Stomach (tissue), 4 donors: ENCODE data around the gene RTN4.

ENCODE experiments used
- CTCF ChIP-seq, 7 experiments: fragments of 450-650 bp in 4 of 7; fragments of 200-600 bp in 3 of 7; sonication (generic) in 3 of 7; IDR thresholded peaks; one replicate each; pipeline ENCODE4 v1.5.1; 2016 to 2019; ENCODE audit warnings: antibody characterized with exemption in 7 of 7, control low read depth in 2 of 7, mild to moderate bottlenecking in 1 of 7
- EP300 ChIP-seq: sonication (generic); formaldehyde crosslinking; IDR thresholded peaks from one replicate; pipeline ENCODE4 v1.6.1; 2017; ENCODE audit warnings: antibody characterized with exemption

DNA sequence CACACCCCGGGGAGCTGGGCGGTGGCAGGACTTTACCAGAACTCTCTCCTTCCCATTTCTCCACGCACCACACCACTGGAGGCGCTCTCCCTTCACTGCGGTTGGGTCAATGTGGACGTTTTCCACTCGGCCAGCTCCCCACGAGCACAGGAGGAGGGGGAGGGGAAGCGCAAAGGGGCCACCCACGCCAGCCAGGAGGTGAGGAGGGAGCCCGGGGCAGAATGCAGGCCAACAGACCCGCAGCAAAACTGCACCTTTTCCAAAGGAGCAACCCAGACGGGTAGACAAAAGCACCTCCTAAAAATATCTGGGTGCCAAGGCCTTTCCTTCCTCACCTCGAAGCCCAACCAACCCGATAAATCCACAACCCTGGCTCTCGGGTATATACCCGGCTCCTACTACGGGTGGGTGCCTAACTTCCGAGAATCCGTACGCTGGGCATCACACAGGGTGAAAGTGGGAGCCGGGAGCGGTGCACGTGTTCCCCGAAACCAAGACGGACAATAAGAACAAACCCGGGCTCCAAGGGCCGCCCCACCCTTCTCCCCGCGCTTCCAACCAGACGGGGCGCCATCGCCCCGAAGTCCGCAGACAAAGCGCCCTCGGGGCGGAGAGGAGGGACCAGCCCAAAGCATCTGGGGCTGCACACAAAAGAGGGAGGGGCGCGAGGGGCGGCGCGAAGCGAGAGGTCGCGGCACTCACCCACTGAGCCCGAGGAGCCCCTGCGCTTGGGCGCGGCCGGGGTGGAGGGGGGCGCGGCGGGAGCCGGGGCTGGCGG, 1.0 kb downstream of the RTN4 start:
- peak in 5 of 7 experiments; percentile 46 to 79 (median 65) for TF ChIP-seq CTCF (IDR thresholded peaks at IDR 0.05)
- TF ChIP-seq EP300 = no peak
